HG03039 (cell line): ENCODE results near the gene METTL16.
"Not testable (repeated sequence)": the region's sequence is repeated elsewhere in the genome, so short reads cannot be mapped to it uniquely, and the experiment has no call there.

ENCODE experiments used
- ATAC-seq: cut with Tn5 transposase; IDR thresholded peaks from one replicate; pipeline ENCODE4 v1.9.1; 2021; ENCODE audit warnings: mild to moderate bottlenecking, moderate library complexity; ENCODE audit not compliant: unreplicated experiment

METTL16 gene

DNA sequence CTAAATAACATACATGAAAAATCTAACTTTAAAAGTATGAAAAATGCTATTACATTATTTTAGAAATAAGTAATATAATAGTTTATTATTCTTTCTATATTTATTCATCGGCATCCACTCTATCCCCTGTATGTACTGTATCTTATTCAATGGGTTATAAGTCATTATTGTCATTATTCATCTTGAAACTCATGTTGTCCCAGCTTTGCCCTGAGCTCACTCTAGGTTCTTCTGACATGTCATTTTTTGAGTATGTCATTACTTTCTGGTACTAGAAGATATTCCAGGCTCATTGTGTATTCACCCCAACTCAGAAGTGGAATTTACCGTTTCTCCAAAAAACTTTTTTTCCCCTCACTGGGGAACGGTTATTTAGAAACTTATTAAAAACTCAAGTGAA lies 57.8 kb downstream of the METTL16 start:
- ATAC-seq = no peak

DNA sequence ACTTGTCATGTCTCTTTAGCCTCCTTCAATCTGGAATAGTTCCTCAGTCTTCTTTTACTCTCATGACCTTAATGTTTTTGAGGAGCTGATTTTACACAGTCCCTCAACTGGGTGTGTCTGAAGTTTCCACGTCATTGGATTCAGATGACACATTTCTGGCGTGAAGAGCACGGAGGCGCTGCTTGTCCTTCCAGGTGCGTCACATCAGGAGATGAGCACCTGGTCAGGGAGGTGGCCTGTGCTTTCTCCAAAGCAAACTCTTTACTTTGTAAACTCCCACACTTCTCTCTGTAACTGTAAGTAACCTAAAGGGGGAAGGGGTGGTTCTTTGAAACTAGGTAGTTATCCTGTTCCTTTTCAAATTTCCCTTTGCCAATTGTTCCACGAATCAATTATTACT lies 58.4 kb downstream of the METTL16 start:
- ATAC-seq = no peak

GRCh38 chr17:2452216-2452750 lies 59.4 kb downstream of the METTL16 start:
- no peak for ATAC-seq

GRCh38 chr17:2450016-2450650 lies 61.6 kb downstream of the METTL16 start:
- no peak for ATAC-seq

GRCh38 chr17:2449486-2449885 lies 62.2 kb downstream of the METTL16 start:
- no peak for ATAC-seq

- not testable (repeated sequence) for ATAC-seq
Measured at GRCh38 chr17:2447479-2447878, 64.2 kb downstream of the METTL16 start.

- ATAC-seq = no peak
Measured at GRCh38 chr17:2445638-2446037, 66.0 kb downstream of the METTL16 start.

DNA sequence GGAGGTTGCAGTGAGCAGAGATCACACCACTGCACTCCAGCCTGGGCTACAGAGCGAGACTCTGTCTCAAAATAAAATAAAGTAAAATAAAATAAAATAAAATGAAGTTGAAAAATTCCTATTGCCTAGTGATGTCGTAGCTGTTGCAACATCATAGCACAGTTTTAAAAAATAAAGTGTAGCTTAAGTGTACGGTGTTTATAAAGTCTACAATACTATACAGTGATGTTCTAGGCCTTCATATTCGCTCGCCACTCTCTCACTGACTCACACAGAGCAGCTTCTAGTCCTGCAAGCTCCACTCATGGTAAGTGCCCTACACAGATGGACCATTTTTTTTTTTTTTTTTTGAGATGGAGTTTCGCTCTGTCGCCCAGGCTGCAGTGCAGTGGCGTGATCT lies 67.3 kb downstream of the METTL16 start:
- ATAC-seq = no peak

- no peak for ATAC-seq
Measured at GRCh38 chr17:2442166-2442565, 69.5 kb downstream of the METTL16 start.

- no peak for ATAC-seq
Measured at GRCh38 chr17:2440930-2441329, 70.8 kb downstream of the METTL16 start.

GRCh38 chr17:2439997-2440396 lies 71.7 kb downstream of the METTL16 start:
- ATAC-seq = not testable (repeated sequence)

DNA sequence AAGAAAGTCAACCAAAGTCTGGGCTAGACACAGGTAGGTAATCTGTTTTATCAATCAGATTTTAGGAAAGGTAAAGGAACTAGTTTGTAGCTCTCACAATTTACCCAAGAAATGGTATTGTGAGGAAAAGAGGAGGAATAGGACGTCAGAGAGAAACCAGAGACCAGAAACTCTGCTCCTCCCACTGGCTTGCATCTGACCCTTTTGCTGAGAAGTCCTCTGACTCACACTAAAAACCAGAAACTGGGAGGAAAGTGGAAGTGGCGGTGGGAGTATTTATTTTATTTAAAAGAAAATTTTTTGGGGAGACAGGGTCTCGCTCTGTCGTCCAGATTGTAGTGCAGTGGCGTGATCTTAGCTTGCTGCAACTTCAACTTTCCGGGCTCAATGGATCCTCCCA lies 72.9 kb downstream of the METTL16 start:
- no peak for ATAC-seq

- ATAC-seq = no peak
Measured at GRCh38 chr17:2436316-2436905, 75.3 kb downstream of the METTL16 start.

GRCh38 chr17:2435862-2436261 lies 75.8 kb downstream of the METTL16 start:
- no peak for ATAC-seq

DNA sequence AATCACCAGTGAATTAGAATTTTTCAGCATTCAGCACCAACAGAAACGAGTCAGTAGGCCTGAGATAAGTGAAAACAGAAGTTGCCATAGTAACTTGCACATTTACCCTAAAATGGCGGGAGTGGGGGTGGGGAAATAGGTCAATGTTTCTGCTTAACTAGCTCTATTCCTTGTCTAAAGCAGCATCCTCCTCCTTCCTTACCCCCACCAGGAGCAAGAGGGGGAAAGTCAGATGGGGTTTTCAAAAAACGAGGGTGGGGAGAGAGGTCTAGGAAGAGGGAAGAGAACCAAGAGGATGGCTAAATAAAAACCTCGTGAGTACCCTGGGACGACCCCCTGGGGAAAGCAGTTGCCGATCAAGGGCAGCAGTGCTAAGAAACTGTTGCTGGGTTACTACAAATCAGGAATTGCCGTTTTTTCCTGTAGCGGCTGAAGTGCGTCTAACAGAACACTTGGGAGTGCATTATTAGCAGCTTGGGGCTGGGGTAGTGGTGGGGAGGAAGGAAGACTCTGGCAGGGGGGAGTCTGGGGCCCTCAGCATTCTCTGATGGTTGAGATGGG lies 76.4 kb downstream of the METTL16 start:
- no peak for ATAC-seq

GRCh38 chr17:2433696-2434095 lies 78.0 kb downstream of the METTL16 start:
- no peak for ATAC-seq

- no peak for ATAC-seq
Measured at GRCh38 chr17:2427910-2428309, 83.8 kb downstream of the METTL16 start.

GRCh38 chr17:2427215-2427614 lies 84.5 kb downstream of the METTL16 start:
- no peak for ATAC-seq

- ATAC-seq = no peak
Measured at GRCh38 chr17:2423271-2423670, 88.4 kb downstream of the METTL16 start.

GRCh38 chr17:2421315-2422147 lies 90.2 kb downstream of the METTL16 start:
- ATAC-seq = no peak

DNA sequence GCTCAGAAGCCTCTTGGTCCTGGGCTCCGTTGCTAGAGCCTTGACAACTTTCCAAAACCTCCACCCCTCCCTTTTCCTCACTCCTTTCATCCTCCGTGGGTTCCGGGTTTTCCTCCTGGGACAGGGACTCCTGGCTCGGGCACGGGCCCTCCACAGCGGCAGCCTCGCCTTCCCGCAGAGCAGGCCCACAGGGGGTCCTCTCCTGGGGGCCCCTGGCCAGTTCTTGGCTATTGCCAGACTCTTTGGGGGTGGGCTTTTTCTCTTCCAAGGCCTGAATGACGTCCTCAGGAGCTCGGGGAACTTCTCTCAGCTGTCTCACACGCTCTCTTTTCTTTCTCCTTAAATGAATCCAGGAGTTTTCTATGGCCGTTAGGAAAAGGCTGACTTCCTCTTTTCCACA lies 91.5 kb downstream of the METTL16 start:
- no peak for ATAC-seq
